Muscle of leg (tissue), 11 donors: ENCODE results near the gene PEX7. TPM values are rescaled to one million over a fixed set of nuclear protein-coding genes. Genes with fewer than 3 reads are reported as not detected.
"Not testable (repeated sequence)": the region's sequence is repeated elsewhere in the genome, so short reads cannot be mapped to it uniquely, and the experiment has no call there.

Experiments used
- DNase-seq: peaks from one replicate; pipeline ENCODE4 v3.0.0; 2013
- H3K27ac ChIP-seq: one replicate; pipeline ENCODE4 v1.5.1; 2013; ENCODE audit warnings: mild to moderate bottlenecking, low read length, control low read depth
- H3K27me3 ChIP-seq: one replicate; pipeline ENCODE4 v1.6.1; 2013; ENCODE audit warnings: low read length; ENCODE audit not compliant: control insufficient read depth, insufficient read depth
- H3K36me3 ChIP-seq: one replicate; pipeline ENCODE4 v1.6.1; 2013; ENCODE audit warnings: low read length; ENCODE audit not compliant: control insufficient read depth, insufficient read depth
- H3K4me1 ChIP-seq: one replicate; pipeline ENCODE4 v1.6.1; 2013; ENCODE audit warnings: low read length; ENCODE audit not compliant: control insufficient read depth, insufficient read depth
- H3K4me3 ChIP-seq: one replicate; pipeline ENCODE4 v1.5.1; 2013; ENCODE audit warnings: low read length, control low read depth
- H3K9me3 ChIP-seq: replicated peaks from 2 replicates; pipeline ENCODE4 v1.6.1; 2013; ENCODE audit warnings: low read depth, low read length; ENCODE audit not compliant: control insufficient read depth
- WGBS: methylation state at CpG from one replicate; pipeline ENCODE4 v1.1.5; 2013; ENCODE audit warnings: missing lambda C conversion rate; ENCODE audit not compliant: insufficient coverage; 5-methylcytosine and 5-hydroxymethylcytosine counted together
- polyA plus RNA-seq, 8 donors: library from polyadenylated mRNA; unstranded; fragments of 120-200 nt; gene quantifications; one replicate each; pipeline versions ENCODE4 v1.2.1 to v1.2.3, GENCODE V29; 2013; ENCODE audit warnings: inconsistent platforms in 1 of 8, low replicate concordance in 1 of 8; ENCODE audit not compliant: insufficient read length in 8 of 8, insufficient read depth in 1 of 8
- total RNA-seq: library from RNA; stranded (reverse); fragments of 120-200 nt; gene quantifications from one replicate; pipeline ENCODE4 v1.2.4, GENCODE V29; 2013

PEX7 gene
- total and polyA plus RNA-seq, 9 donors, result 6.1 to 9.4 (median 8.1) TPM

DNA sequence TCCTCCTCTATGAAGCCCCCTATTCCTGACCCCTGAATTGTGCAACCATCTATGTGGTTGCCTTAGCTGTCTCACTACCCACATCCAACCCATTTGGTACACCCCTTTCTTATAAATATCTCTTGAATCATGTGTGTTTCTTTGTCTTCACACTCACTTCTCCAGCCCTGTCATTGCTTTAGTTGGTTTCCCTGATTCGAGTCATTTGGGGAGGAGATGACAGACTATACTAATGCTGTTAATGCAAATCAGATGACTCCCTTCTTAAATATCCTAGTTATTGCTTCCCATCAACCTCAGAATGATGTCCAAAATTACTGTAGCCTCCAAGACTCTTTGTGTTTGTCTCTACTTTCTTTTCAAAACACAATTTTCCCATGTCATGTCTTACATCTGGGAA, 122.7 kb downstream of the PEX7 start:
- Histone ChIP-seq H3K36me3 (no peaks in the 10 kb centered on the region), H3K27ac (no peak overlapping the region), H3K9me3 (no peaks in the 10 kb centered on the region), H3K4me1 (no peaks in the 10 kb centered on the region), H3K4me3 (no peak overlapping the region), H3K27me3 (no peaks in the 10 kb centered on the region)
- DNase-seq, result no peak
- no CpG with 5 or more reads among the region's 1 CpG for WGBS

DNA sequence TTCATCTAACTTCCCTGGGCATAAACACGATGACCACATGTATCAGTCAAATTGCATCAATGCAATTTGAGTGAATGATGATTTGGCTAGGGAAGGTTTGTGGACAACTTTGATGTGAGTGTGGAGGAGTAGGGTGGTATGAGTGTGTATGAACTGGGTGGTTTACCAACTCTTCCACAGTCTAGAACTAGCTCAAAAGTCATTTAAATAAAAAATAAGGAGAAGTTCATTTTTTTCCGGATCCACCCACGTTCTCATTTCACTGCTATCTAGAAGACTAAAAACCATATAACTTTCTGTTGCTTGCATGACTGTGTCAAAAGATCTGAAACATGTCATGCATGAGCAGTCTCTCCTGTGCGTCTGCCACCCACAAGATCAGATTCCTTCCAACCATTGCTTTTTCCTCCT, 123.3 kb downstream of the PEX7 start:
- H3K27ac ChIP-seq, result no peak overlapping the region
- DNase-seq, result no peak
- H3K36me3 ChIP-seq, result no peaks in the 10 kb centered on the region
- no peaks in the 10 kb centered on the region for H3K27me3 ChIP-seq
- H3K4me1 ChIP-seq, result no peaks in the 10 kb centered on the region
- 85% methylated on average over 4 of the region's 4 CpGs for WGBS
- no peaks in the 10 kb centered on the region for H3K9me3 ChIP-seq
- no peak overlapping the region for H3K4me3 ChIP-seq

DNA sequence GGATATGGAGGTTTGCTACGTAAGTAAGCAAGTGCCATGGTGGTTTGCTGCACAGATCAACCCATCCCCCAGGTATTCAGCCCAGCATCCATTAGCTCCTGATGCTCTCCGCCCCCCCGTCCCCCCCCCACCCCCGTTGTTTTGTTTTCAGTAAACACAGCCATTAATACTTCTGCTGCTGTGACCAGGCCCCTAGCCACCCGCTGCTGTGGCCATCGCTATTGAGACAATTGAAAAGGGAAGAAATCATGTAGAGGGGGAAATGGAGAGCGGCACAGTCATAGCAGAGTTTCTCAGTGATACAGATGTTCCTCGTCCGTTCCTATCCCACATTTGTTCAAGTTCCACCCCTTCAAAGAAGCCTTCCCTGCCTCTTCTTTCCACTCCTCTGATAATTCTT, 124.6 kb downstream of the PEX7 start:
- H3K4me1 ChIP-seq, result no peaks in the 10 kb centered on the region
- no peaks in the 10 kb centered on the region for H3K9me3 ChIP-seq
- no CpG with 5 or more reads among the region's 9 CpGs for WGBS
- no peak overlapping the region for H3K4me3 ChIP-seq
- no peak for DNase-seq
- no peak overlapping the region for H3K27ac ChIP-seq
- no peaks in the 10 kb centered on the region for H3K27me3 ChIP-seq
- H3K36me3 ChIP-seq, result no peaks in the 10 kb centered on the region

DNA sequence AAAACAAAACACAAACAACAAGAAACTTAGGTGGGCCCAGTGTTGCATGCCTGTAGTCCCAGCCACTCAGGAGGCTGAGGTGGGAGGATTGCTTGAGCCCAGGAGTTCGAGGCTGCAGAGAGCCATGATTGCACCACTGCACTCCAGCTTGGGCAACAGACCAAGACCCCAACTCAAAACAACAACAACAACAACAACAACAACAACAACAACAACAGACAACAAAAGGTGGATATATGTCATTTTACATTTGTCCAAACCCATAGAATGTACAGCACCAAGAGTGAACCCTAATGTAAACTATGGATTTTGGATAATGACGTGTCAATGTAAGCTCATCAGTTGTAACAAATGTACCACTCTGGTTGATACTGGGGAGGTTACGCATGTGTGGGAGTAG, 127.6 kb downstream of the PEX7 start:
- not testable (repeated sequence) for DNase-seq, H3K4me1 ChIP-seq, H3K9me3 ChIP-seq, H3K27me3 ChIP-seq, H3K27ac ChIP-seq, H3K36me3 ChIP-seq, H3K4me3 ChIP-seq
- no CpG with 5 or more reads among the region's 3 CpGs for WGBS

DNA sequence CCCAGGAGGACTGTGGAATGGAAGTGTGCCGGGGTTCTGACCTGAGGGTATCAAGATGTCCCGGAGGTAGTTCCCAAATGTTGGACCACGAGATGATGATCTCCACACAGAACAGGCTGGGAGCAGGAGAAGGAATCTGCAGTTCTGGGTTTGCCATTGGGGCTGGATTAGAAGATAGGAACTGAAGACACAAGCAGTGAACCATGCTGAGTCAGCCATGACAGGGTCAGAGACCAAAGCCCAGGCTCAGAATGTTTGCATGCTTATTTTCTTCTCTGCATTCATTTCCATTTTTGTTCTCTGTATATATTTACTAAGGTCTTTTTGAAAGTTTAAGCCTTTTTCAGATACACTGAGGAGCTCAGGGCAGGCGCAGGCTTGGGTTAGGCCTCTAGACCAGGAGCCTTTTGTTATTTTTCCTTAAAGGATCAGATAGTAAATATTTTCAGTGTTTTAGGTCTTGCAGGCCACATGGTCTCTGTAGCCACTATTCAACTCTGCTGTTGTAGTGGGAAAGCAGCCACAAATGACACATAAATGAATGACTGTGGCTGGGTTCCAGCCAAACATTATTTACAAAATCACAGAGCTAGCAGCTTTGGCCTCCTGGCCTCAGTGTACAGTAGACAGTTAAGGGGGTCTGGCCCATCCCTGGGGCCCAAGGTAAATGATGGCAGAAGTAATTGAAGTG, 128.2 kb downstream of the PEX7 start:
- H3K9me3 ChIP-seq, result no peaks in the 10 kb centered on the region
- no peak overlapping the region for H3K4me3 ChIP-seq
- no peaks in the 10 kb centered on the region for H3K36me3 ChIP-seq
- DNase-seq, result no peak
- H3K27ac ChIP-seq, result no peak overlapping the region
- no peaks in the 10 kb centered on the region for H3K27me3 ChIP-seq
- no peaks in the 10 kb centered on the region for H3K4me1 ChIP-seq
- 81% methylated on average over 3 of the region's 4 CpGs for WGBS

DNA sequence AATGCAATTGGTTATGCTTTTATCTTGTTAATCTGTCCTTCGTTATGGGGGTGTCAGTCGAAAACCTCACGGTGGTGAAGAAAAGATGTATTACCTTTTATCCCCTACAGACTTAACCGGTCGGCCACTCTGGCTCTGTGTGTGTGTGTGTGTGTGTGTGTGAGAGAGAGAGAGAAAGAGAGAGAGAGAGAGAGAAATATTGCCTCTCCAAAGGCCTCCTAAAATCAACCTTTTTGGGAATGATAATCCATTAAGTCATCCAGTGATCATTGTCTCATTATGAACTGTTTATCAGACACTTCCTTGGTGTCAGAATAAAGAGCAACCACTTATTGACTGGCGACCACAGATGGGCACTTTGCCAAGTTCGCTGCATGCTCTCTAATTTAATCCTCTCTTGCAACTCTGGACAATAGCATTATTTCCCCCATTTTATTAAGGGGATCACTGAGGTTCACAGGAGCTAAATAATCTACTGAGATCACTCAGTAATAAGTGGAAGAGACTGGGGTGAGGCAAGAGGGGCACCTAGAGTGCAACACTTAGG, 130.4 kb downstream of the PEX7 start:
- Histone ChIP-seq H3K9me3 (no peaks in the 10 kb centered on the region), H3K4me1 (peaks cover 4% of the 10 kb centered on the region), H3K27me3 (no peaks in the 10 kb centered on the region), H3K27ac (no peak overlapping the region), H3K4me3 (no peak overlapping the region), H3K36me3 (no peaks in the 10 kb centered on the region)
- WGBS, result 60% methylated on average over 1 of the region's 7 CpGs
- DNase-seq, result no peak

DNA sequence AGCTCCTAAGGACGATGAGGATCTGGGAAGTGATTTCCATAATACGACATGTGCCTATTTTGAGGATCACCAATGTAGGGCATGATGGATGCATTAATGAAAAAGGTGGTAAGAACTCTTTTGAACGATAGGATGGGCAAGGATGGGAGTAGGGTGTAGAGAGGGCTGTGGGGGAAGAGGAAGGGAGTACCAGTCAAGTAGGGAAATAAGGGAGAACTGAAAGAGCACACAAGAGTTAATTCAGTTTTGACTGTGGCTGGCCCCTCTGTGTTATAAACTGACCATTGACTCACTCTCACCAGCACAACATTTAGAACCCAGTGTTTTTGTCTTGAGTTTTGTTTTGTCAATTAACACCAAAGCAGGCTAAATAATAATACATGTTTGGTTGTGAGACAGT, 132.7 kb downstream of the PEX7 start:
- no peaks in the 10 kb centered on the region for H3K9me3 ChIP-seq
- H3K4me3 ChIP-seq, result no peak overlapping the region
- no peak overlapping the region for H3K27ac ChIP-seq
- H3K36me3 ChIP-seq, result no peaks in the 10 kb centered on the region
- H3K27me3 ChIP-seq, result no peaks in the 10 kb centered on the region
- peaks cover 7% of the 10 kb centered on the region for H3K4me1 ChIP-seq
- WGBS, result 83% methylated on average over 3 of the region's 3 CpGs
- no peak for DNase-seq

DNA sequence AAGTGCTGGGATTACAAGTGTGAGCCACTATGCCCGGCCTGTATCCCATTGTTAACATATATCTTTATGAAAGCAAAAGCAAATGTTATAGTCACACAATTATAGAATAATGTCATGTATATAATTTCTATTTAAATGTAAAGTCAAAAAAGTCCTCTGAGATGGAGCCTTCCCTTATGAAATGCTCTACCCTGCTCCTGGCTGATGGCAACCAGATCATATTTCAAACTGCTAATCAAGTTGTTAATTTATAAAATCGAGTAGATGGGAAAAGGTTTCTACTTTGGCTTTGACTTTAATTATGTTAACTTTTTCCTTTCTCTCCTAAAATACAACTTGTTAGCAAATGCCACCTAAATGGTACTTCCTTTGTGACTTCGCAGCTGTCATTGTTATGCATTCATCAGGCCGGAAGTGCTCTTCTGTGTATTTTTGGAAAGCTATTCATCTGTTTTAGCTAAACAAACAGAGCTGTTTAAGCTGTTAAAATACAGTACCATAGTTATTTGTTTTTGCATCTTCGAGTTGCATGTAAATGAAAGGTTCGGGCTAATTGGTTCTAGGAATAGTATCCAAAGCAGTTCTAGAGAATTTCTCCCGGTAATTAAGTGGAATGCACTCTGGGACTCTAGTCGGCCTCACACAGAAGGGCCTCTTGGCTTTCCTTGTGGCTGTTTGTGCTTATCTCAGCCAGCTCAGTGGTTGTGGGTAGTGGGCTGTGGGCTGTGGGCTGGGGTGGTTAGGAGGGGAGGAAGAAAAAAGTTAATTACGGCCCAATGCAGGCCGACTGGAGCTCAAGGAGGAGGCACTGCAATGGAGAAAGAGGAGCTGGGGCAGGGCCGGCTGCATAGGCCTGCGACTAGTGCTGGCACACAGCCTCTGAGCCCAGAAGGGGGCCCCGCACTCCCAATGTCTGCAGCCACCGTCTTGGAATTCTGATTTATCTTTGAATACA, 134.5 kb downstream of the PEX7 start:
- H3K9me3 ChIP-seq, result no peaks in the 10 kb centered on the region
- H3K4me3 ChIP-seq, result no peak overlapping the region
- H3K4me1 ChIP-seq, result peaks cover 7% of the 10 kb centered on the region
- H3K27ac ChIP-seq, result no peak overlapping the region
- WGBS, result 33% methylated on average over 8 of the region's 14 CpGs
- H3K27me3 ChIP-seq, result no peaks in the 10 kb centered on the region
- no peaks in the 10 kb centered on the region for H3K36me3 ChIP-seq
- peak; percentile 20 for DNase-seq

DNA sequence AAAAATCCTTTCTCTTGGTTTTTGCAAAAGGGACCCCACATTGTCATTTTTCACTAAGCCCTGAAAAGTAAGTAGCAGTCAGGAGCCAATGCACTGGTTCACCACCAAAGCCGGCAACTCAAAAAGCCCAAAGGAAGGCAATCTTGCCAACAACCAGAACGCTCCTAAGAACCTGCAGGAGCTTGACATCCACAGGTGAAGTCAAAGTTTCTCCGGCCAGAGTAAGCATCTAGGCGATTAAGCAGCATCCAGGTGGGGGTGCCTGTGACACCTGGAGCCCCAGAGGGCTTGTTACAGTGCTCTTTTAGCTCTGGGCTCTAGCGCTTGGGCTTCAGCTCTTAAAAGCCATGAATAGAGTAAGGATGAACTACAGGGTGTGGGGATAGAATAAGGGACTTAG, 135.8 kb downstream of the PEX7 start:
- Histone ChIP-seq H3K27me3 (no peaks in the 10 kb centered on the region), H3K36me3 (no peaks in the 10 kb centered on the region), H3K4me1 (peaks cover 7% of the 10 kb centered on the region), H3K27ac (no peak overlapping the region), H3K4me3 (no peak overlapping the region), H3K9me3 (no peaks in the 10 kb centered on the region)
- WGBS, result 75% methylated on average over 4 of the region's 5 CpGs
- DNase-seq, result no peak

DNA sequence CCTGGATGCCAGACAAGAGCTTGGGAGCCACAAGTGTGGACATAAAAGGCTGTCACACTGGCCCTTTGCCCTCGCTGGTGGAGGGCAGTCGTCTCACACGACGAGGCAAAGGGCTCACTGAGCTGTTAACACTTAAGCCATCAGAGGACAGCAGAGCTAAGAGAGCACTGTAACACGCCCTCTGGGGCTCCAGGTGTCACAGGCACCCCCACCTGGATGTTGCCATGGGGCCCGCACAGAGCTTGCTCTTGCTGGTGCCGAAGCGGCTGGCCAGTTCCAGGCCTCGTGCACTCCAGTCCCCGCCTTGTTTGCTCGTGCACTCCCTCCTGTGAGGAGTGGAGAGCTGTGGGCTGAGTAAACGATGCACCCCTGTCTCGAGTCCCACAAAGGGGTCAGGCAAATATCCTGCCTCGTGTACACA, 137.1 kb downstream of the PEX7 start:
- Histone ChIP-seq H3K9me3 (no peaks in the 10 kb centered on the region), H3K4me3 (no peak overlapping the region), H3K4me1 (peaks cover 7% of the 10 kb centered on the region), H3K27ac (no peak overlapping the region), H3K36me3 (no peaks in the 10 kb centered on the region), H3K27me3 (no peaks in the 10 kb centered on the region)
- WGBS, result 38% methylated on average over 10 of the region's 14 CpGs
- DNase-seq, result no peak
